Suppressor macrophage treated with lipopolysaccharide for 1 hour (primary cell): ENCODE results near the gene PTBP2.
A peak's percentile ranks its signal among the peaks of the same experiment; 100 is the strongest.

Experiments
- DNase-seq, 3 donors: peaks; one replicate each; pipeline ENCODE4 v3.0.0-alpha.2; 2020 to 2022

Gene PTBP2

DNA sequence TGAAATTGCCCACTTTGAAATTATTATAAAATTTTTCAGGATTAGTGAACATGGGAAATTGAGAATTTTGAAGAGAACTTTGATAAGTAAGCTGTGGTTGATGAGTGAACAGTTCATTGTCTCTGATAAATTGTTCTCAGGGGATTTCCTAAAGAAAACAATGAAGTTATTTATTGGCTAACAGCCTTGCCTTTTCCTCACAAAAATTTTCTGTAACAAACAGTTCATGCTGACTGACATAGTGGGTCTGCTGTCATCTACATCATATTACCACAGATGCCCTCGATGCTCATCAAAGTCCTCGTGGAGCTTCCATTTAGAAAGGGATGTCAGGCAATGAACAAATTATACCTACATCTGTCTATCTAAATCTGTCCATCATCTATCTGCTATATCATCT lies 113.4 kb downstream of the PTBP2 start:
- no peak for DNase-seq

DNA sequence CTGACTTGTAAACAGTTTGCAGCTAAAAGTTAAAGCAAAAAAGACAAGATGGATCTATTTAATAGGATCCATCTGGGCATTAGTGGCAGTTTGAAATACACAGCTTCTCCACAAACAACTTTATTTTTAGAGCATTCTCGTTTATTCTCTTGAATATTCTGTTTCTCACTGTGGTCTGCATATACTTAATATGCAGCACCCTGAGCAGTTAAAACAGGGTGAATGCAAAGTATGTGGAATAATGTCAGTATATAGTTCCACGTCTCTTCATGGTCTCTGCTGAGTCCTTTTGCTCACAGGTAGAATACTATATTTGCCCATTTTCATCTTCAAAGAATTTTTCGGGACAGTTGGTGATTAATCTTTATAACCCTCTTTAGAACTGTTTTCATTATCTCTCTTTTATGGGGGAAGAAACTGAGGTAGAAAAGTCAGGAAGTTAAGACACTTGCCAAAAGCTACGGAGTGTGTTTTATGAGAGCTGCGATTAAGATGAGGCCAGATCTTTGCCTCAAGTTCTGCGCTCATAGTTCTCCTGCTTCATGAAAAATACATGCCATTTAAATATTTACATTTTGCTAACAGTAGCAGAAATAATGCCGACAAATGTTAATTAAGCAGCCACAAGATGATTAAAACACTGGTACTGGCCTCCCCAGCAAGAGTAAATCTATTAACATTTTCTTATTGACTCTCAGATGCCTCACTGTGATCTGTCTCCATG lies 115.6 kb downstream of the PTBP2 start:
- DNase-seq: no peak

DNA sequence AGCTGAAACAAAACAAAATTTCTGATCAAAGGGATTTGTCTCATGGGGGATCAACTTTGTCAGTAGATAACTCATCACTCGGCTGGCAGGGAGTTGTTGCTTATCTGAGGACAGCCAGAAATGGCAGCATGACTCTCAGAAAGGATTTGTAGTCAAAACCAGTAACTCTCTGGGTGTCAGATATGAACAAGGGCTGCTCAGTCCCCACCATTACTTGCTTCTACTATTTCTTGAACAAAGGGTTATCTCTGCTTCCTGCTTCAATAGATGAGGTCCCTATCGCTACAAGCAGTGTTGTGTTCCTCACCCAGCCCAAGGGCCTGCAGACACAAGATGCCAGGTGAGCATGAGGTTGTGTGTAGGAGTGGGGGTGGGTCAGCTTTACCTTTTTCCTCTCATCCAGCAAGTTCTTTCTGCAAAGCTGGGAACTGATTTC lies 116.2 kb downstream of the PTBP2 start:
- no peak for DNase-seq

DNA sequence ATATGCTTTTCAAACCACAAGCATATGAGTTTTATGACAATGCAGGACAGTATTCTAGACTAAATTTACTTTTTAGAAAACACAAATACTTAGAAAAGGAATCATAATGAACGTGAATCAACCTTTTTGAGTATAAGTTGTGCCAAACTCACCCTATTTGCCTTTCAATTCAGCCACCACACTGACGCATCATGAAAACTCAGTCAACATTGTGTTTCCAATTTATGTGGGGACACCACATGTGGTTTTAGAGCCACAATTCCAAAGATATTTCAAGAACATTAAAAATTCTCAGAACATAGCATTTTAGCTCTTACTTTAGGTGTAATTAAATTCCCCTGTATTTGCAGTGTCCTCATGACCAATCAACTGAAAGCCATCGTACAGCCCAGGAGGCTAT lies 118.8 kb downstream of the PTBP2 start:
- no peak for DNase-seq

DNA sequence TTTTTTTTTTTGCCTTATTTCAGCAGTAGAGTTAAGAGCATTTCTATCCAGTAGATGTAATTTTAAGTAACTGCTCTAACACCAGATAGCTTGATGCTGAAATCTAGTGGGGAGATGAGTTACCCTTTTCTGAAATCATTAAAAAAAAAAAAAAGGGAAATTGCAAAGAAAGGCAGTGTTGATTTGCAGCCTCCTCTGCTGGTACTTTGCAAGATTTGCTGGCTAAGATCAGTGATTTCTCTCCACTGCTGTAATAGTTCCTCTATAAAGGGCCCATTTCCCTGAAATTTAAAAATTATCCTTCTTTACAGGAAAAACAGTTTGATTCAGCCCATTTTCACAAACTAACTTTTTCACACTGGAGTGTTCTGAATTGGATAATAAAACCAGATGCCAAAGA lies 120.6 kb downstream of the PTBP2 start:
- DNase-seq: peak; percentile 12 to 50 (median 39)

DNA sequence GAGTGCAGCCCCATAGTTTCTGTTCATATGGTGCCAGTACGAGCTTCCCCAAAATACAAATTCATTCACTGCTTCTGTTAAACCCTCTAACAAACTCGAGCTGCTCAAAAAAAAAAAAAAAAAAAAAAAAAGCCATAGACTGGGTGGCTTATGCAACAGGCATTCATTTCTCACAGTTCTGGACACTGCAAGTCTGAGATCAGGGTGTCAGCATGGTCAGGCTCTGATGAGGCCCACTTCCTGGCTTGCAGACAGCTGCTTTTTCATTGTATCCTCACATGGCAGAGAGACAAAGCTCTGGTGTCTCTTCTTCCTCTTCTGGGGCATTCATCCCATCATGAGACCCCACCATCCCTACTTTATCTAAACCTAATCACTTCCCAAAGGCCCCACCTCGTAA lies 121.6 kb downstream of the PTBP2 start:
- DNase-seq: peak in 2 of 3 donors; percentile 1 to 14

DNA sequence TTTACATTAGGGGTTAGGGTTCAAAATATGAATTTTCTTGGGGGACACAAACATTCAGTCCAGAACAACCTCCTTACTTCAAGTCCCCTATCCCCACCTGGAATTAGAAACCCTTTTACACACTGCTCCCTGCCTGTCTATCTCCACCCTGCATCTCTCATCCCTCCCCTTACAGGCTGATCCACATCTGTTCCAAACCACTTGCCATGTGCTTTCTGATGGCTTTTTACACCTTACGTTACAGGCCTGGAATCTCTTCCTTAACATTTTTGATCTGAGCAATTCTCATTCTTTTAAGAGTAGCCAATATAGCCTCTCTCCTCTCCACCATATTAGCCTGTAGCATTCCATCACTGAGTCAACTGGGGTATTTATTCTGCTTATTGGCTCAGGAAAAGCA lies 122.0 kb downstream of the PTBP2 start:
- no peak for DNase-seq

DNA sequence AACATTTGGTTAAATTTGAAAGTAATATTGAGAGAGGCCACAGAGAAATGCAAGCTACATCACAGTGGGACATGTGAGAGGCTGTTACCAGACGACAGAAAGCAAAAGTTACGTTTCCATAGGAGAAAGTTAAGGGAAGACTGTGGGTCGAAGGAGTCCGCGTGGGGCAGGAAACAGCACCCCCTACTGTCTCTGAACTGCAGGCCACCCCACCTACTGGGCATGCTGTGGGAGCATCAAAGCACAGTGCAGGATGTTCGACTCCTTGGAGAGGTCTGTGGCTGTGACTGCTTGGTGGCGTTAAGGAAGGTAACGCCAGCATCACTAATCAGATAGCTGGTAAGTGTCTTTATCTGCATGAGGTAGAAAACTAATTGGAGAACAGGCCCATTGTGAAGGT lies 123.9 kb downstream of the PTBP2 start:
- DNase-seq: peak; percentile 37 to 57 (median 46)

DNA sequence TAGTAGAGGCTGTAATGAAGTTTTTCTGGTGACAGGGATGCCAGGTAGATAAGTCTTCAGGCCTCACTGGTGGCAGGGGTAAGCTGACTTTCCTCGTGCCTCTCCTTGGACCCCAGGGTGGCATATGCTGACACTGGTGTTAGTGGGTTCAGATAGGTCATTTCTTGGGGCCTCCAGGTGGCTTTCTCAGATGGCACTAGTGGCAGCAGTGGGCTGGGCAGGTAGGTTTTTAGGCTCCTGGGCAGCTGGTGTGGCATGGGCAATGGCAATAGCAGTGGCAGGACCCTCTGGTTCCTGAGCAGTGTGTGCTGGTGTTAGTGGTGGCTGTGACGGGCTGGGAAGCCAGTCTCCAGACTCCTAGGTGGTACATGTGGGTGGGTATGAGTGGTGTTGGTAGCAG lies 140.3 kb downstream of the PTBP2 start:
- DNase-seq: no peak

DNA sequence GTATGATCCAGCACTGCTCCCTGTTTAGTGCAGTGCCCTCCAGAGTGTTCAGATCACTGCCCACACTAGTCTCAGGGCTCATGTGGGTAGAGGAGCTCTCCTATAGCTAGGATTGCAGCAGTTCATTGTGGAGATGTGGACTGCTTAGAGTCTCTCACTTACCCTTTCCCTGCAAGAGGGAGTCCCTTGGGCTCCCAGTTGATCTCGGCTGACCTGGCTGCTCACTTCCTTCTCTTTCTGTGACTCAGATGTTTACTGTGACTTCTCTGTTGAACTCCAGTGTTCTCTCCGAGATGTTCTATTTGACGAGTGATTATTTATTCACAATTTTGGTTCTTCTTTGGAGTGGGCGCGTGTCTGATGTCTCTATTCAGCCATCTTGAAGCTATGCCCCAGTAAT lies 141.9 kb downstream of the PTBP2 start:
- no peak for DNase-seq
